Measurements from ENCODE around the gene CCDC33.

The CCDC33 gene

DNA sequence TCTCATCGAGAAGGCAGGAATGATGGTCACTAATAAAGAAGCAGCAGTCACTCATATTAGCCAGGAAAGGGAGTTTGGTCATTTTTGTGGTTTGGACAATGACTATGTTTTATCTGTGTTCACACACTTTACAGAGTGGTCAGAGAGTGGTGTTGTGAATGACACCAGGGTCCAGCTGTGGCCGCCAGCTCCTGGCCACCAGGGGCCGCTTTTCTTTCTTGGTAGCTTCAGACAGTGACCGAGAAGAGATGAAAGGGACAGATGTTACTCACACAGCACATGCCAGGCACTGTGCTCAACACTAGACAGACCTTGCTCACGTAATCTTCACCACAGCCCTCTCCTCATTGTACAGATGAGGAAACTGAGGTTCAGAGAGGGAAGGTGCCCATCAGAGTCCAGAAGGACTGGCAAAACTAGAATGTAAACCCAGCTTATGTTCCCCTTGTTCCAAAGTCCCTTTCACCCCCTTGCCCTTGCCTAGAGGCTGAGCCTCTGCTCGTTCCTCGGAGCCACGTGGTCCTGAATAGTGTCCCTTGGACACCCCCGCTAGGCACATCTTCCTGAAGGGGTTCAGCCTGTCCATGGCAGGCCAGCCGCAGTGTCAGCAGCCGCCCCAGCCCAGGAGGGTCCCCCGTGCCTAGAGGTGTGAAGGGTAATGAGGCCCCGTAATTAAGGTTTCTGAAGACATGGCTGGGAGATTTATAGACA is 75.8 kb downstream of the CCDC33 start:
- in situ Hi-C loops (cut with MboI; ENCODE audit: low sequenced_read_pairs): no loop called here

DNA sequence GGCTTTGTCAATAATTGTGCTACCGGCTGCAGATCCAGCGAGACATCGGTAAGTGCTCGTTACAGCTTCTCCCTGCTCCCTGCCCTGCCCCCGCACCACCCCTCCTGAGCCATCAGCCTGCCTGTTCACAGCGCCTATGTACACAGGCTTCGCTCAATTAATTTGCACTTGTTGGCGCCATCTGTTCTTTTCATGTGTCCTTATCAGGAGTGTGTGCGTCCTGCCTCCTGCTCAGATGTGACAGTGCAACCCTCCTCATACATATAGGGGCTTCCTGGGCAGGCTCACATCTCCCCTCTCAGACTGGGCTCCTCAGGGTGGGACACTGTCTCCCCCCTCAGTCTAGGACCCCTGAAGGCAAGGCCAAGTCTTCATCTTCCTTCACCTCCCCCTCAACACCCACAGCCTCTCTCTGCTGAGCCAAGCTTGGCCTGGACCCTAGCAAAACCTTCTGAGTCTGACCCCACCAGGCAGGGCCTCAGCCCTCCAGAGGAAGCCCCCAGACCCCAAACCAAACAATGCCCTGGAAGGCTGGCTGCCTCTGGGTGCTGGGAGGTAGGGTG is 76.4 kb downstream of the CCDC33 start:
- in situ Hi-C loops (cut with MboI; ENCODE audit: low sequenced_read_pairs): no loop called here

DNA sequence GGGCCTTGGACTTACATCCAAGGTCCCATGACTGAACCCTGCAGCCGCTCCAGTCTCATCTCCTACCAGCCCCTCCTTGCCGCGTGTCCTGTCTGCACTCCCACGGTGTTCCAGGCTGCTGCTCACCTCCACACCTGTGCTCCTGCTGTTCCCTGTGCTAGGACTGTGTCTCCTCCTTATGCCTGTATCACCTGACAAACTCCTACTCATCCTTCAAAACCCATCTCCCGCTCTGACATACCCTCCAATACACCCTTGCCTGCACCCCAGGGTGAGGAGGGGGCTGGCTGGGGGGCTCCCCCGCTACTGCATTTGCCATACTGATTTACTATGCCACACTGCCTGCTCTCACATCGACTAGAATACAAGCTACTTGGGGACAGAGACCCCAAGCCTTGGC is 77.8 kb downstream of the CCDC33 start:
- in situ Hi-C loops (cut with MboI; ENCODE audit: low sequenced_read_pairs): no loop called here

DNA sequence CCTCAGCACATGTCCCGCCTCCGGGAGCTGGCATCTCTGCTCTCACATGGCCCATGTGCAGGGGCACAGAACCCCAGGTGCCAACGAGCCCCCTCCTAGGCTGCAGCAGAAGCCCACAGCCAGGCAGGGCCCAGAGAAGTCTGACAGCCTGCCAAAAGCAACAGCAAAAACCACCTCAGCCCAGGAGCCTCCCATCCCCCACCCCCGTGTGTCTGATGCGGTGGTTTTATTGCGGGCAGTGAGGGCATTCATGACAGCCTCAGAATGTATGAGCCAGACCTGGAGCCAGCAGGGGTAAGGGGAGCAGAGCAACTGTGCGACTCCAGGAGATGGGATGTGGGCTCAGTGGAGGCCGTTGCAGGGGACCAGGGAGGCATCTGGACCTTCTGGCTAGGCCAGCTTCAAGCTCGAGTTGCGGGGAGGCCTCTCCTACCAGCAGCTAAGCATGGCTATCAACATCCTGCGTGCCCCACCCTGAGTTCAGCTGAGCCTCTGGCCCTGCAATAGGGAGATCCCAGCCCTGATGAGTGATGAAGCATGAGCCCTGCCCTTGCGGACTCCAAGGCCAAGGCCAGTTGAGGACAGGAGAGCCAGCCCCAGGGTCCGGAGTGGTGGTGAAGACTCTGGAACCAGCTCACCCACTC is 78.8 kb downstream of the CCDC33 start:
- in situ Hi-C loops (cut with MboI; ENCODE audit: low sequenced_read_pairs): no loop called here

DNA sequence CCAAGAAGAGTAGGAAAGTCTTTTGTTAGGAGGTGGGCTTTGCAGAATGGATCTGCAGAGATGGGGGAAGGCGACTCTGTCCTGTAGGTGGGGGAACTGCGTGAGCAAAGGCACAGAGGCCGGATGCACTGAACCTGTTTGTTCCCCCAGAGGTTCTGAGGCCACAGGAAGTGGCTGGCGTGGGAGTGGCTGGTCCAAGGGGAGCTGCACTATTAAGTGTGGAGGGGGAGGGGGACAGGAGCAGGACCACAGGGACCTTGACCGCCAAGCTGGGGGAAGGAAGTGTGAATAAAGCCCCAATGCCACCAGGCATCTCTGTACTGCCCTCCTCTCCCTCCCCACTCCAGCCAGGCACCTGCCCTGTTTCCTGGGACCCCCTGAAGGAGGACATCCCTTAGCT is 79.5 kb downstream of the CCDC33 start:
- in situ Hi-C loops (cut with MboI; ENCODE audit: low sequenced_read_pairs): no loop called here

DNA sequence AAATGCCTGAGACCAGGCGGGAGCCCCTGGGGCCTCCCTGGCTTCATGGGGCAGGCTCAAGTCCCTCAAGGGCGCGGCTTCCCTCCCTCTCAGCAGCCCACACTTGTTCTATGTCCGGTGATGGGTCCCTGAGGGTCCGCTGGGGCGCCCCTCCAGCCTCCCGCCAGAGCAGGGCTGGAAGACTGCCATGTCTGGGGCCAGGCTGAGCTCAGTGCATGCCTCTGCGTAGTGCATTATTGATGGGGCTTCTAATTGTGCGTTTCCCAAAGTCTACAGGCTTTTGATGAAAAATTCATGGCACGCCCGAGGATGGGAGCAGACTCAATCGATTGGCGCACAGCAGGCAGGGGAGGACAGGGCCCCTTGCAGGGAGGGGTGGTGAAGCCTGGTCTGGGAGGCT is 80.0 kb downstream of the CCDC33 start:
- in situ Hi-C loops (cut with MboI; ENCODE audit: low sequenced_read_pairs): no loop called here

DNA sequence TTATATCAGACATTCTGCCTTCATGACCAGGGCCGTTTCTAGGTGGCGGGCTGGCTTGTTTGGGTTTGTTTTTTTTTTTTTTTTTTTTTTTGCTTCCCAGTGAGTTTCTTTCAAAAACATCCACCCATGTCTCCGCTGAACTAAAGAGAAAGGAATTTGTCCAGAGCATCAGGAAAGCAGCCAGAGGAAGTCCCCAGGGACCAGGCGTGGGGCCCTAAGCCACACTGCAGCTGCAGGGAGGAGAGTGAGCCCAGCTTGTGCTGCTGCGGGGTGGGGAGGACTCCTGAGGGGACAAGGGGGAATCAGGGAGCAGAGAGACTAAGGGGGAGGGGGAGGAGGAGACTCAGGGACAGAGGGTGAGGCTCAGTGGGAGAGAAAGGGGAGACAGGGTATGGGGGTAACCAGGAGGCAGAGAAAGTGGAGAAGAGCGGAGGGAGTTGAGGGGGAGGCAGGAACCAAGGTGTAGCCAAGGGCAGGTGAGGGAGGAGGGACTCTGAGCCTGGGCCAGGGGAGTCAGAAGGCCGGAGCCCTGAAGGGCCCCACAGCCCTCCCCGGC is 81.8 kb downstream of the CCDC33 start:
- in situ Hi-C loops (cut with MboI; ENCODE audit: low sequenced_read_pairs): no loop called here

DNA sequence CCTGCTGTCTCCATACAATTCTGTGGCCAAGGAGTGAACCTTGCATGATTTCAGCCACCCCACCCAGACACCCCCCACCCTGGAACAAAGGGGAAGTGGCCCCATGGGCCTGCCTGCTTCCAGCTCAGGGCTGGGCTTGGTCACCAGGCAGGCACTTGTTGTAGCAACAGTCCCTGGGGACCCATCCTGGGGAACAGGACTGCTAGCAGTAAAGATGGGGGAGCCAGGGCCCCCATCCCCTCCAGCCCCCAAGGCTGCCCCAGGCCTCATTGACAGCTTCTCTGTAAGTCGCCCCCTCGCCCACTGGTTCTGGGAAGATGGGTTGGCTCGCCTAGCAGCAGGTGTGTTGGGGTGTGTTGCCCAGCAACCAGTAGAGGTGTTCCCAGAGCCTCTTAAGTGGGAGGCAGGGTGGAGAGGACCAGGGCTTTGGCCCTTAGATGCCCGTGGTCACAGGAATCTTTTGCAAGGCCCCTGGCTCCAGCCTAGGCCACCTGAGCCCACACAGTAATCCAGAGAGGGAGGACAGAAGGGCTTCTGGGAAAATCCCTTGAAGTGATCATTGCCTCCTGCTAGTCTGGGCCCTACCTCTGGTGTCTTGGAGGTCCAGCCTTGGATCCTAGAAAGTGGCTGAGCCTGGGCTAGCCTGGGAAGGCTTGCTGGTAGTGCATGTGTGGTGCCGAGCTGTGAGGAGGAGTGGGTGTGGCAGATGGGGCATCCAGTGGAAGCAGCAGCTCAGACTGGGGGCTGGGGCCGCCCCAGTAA is 82.4 kb downstream of the CCDC33 start:
- in situ Hi-C loops (cut with MboI; ENCODE audit: low sequenced_read_pairs): no loop called here

DNA sequence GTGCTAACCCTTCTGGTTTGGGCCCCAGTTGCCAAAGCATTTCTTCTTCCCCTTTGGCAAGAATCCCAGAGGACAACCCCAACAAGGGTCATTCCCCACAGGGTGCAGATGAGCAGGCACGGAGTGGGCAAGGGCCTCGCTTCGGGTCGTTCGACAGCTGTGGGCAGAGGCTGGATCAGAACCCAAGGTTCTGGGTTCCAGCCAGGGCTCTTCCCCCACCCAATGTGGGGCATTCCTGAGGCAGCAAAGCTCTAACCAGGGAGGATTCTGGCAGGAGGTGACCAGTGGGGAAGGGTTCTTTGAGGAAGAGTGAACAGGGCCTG is 83.0 kb downstream of the CCDC33 start:
- in situ Hi-C loops (cut with MboI; ENCODE audit: low sequenced_read_pairs): no loop called here

DNA sequence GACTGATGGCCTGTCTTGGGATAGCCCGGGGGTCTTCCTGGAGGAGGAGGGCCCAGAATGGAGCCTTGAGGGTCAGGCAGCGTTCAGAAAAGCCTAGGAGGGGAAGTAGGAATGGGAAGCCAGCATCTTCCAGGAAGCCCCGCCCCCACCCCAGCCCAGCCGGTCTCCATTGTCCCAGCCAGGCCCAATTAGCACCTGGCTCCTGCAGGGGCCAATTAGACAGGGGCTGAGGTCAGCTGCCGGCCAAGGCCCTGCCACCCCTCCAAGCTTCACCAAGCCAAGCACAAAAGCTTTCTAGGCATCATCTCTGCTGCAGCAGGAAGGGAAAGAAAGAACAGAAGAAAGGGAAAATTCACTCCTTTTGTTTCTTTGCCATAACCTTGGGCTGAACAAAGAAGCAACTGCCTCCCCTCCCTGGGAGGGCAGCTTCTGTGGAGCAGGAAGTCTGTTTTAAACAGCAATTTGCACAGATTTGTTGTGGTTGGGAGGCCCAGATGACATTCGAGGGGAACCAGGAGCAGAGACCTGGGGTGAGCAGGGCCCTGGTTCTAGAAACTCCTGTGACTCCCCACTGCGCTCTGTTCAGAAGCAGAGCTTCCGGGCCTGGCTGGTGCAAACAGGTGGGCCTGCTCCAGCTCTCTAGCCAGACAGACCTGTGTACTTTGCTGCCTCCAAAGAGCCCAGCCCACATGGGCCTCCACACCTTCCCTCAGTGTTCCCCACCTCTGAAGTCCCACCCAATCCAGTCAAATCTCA is 83.6 kb downstream of the CCDC33 start:
- in situ Hi-C loops (cut with MboI; ENCODE audit: low sequenced_read_pairs): no loop called here

DNA sequence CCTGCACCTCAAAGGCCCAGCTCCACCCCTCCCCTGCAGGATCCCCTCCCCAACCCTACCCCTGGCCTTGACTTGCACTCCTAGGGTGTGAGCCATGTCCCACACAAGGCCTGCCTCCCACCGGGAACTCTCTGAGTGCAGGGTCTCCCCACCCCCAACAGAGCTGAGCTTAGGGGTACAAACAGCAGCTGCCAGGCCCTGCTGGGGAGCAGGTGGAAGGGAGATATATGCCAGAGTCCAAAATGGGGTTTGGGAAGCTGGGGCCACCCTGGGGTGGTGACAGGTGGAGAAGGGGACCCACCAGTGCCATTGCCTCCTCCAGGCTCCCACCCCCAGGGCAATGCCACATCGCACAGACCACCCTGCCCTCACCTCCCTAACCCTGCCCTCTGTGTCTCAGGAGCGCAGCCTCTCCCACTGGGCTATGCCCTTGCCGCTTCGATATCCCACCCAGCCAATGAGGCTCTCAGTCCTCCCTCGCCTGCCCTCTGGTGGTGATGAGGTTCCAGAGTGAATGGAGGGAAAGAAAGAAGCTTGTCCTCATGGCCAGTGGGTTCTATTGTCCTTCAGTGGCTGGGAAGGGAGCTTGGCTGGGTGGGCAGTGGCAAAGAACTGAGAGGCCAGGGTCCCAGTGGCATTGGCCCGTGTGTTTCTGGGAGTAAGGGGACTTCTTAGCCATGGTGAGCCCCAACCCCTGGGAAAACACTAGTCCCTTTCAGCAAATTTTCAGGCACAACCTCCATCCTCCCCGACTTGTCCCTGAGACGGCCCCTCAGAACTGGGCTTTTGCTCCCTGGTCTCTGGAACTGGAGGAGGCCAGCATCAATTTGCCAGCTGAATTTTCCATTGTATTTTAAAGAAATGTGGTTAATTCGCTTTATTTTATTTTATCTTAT is 84.5 kb downstream of the CCDC33 start:
- in situ Hi-C loops (cut with MboI; ENCODE audit: low sequenced_read_pairs): no loop called here

DNA sequence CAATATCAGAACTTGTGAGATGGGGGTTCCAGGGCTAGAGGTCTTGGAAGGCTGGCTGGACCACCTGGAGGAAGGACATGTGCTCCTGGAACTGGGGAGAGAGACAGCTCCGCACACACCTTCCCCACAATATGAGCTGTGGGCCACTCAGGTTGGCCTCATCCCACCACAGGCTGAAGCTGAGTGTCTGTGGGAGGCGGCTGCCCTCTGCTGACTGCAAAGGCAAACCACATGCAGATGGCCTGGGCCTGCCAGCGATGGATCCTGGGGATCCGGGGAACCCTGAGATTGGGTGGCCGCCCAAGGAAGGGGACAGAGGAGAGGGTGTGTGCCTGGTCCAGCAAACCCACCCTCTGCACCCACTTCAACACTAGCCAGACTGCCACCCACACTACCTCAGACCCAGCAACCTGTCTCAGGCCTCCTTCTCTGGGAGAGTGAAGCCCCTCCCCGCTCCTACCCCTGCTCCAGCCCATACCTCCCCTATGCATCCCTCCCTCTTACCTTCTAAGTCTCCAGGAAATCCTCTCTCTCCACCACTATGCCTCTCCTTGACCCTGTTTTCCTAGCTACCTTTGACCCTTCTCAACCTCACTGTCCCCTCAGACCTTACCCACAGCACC is 86.5 kb downstream of the CCDC33 start:
- in situ Hi-C loops (cut with MboI; ENCODE audit: low sequenced_read_pairs): no loop called here

DNA sequence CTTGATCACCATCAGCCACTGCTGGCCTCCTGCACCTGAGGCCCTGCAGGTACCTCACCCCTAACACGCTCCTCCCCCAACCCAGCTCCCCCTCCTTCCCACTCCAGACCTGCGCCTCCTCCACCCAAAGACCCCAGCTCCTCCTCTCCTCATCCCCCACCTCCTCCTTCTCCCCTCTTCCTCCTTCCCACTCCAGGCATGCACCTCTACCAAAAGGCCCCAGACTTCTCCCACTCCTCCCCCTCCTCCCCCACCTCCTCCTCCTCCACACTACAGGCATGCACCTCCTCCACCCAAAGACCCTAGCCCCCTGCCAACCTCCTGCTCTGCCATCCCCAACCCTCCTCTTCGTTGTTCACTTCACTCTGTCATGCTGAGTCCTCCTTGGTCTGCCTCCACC is 88.6 kb downstream of the CCDC33 start:
- in situ Hi-C loops (cut with MboI; ENCODE audit: low sequenced_read_pairs): loop anchor here (25.0 kb wide), 1 partner anchor 362 kb away; no protein-coding TSS in a partner anchor

DNA sequence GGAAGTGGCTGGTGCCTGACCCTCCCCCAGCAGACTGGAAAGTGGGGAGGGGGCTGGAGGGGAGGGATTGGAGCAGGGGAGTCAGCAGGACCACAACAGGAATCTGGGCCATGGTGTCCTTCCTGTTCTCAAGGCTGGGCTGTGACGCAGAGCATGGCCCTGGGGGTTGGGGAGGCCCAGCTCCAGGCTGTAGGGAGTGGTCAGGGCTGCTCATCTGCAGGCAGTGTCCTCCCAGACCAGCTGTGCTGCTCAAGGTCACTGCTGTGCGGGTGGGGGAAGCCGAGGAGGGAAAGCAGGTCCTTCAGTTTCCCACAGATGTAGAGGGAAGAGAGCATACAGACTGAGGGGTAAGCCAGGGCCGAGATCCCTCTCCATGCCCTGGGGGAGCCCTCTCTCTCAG is 90.6 kb downstream of the CCDC33 start:
- in situ Hi-C loops (cut with MboI; ENCODE audit: low sequenced_read_pairs): loop anchor here (25.0 kb wide), 1 partner anchor 364 kb away; no protein-coding TSS in a partner anchor

DNA sequence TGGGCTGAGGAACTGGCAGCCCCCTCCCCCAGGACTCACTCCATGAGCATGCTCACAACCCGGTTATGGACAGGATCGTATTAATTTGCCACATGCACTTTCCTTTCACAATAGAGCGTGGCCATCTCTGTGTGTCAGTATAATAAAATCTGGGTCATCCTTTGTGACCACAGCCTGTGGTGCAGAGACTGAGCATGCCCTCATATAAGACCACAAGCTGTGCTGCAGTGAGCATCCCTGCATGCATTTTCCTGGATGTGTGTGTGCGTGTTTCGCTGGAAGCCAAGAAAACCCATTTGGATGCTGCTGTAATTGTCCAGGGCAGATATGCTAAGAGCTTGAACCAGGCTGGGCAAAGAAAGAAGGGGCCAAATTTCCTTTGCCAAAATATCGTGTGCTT is 91.6 kb downstream of the CCDC33 start:
- in situ Hi-C loops (cut with MboI; ENCODE audit: low sequenced_read_pairs): loop anchor here (25.0 kb wide), 1 partner anchor 365 kb away; no protein-coding TSS in a partner anchor

DNA sequence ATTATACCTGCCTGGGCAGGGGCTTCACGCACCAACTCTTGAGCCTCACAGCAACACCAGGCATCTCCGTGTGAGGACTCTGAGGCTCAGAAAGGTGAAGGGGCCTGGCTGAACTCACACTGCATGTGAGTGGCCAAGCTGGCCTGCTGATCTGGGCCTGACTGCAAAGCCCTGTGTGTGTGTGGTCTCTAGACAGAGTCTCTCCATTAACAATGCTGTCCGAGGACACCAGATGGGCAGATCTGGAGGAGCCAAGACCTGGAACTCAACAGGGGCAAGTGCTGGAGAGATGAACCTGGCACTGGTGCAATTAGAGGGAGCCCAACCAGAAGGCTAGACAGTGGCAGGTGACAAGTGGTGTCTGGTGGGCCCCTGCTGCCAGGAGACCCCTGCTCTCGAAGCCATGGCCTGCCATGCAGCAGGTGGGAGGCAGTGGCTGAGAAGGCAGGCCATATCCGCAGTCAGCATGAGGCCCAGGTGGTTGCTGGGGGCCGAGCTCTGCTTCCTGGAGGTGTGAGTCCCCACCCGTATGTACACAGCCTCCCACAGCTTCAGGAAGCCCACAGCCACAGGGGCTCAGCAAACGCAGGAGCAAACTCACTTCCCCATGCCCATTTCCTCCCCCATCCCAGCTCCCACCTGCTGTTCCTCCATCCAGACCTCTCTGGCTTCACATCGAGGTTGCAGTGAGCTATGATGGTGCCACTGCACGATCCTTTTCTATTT is 92.4 kb downstream of the CCDC33 start:
- in situ Hi-C loops (cut with MboI; ENCODE audit: low sequenced_read_pairs): loop anchor here (25.0 kb wide), 1 partner anchor 366 kb away; no protein-coding TSS in a partner anchor

DNA sequence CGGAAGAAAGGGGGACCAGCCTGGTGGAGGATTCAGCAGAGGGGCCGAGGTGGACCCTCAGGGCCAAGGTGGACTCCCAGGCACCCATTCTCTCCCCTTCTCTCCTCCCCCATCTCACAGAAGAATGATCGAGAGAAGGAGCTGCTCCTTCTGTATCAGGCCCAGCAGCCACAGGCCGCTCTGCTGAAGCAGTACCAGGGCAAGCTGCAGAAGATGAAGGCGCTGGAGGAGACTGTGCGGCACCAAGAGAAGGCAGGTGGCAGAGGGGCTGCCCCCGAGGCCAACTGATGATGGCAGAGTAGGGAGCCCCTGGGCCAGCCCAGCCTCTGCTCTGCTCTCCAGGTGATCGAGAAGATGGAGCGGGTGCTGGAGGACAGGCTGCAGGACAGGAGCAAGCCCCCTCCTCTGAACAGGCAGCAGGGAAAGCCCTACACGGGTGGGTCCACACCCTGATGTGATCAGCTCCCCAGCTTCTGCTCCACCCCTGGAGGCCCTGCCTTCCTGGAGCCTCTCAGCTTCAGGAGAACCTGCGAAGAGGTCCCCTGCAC is 94.8 kb downstream of the CCDC33 start:
- in situ Hi-C loops (cut with MboI; ENCODE audit: low sequenced_read_pairs): loop anchor here (25.0 kb wide), 1 partner anchor 369 kb away; no protein-coding TSS in a partner anchor

DNA sequence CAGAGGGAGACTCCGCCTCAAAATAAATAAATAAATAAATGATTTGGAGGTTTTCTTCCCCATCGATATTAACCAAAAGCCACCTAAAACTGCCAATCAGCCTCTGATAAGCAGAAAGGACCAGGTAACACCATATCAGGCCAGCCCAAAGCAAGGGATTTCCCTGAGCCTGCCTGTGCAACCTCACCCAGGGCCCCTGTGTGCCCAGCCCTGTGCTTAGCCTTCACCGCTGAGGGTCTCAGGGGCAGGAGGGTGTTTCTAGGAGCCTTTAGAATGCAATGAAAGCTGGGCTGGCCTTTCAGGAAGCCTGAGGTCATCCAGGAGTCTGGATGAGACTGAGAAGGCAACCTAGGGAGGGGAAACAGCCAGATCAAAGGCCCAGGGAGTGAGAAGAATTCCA is 95.9 kb downstream of the CCDC33 start:
- in situ Hi-C loops (cut with MboI; ENCODE audit: low sequenced_read_pairs): loop anchor here (25.0 kb wide), 1 partner anchor 370 kb away; no protein-coding TSS in a partner anchor
